G401.6 (cell line): ENCODE measurements around the gene PRPF38A.

Source experiments
- FAIRE-seq: peaks from 2 replicates; lab custom pipeline; 2012; peaks lifted over from hg19 to GRCh38; lab: Jason Lieb, UNC

Gene PRPF38A

DNA sequence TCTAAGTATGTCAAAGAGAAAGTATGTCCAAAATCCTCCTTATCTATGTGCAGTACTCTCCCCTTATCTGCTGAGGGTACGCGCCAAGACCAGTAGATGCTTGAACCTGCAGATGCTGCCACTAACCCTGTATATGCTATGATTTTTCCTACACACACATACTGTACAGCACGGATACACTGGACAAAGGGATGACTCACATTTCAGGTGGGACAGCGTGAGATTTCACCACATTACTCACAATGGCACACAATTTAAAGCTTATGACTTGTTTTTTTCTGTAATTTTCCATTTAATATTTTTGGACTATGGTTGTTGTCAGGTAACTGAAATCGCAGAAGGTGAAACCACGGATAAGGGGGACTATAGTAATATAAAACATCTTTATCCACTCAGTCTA, 4.3 kb upstream of the PRPF38A start:
- no peak for FAIRE-seq

DNA sequence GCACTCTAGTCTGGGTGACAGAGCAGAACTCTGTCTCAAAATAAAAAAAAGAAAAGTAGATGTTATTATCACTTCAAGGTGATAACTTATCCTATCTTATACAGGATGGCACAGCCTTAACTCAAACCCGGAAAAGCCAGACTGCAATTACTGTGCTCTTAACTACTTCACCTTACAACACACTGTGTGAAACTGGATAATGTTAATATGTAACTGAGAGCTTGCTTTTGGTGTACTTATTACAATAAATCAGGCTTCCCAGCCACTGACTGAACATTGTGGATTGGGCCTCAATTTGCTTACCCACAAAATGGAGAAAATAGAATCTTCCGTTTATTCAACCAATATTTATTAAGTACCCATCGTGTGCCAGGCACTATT, 1.6 kb upstream of the PRPF38A start:
- no peak for FAIRE-seq

GRCh38 chr1:52403566-52404115, 761 bp upstream of the PRPF38A start:
- no peak for FAIRE-seq

GRCh38 chr1:52404975-52405338, 555 bp downstream of the PRPF38A start:
- no peak for FAIRE-seq

DNA sequence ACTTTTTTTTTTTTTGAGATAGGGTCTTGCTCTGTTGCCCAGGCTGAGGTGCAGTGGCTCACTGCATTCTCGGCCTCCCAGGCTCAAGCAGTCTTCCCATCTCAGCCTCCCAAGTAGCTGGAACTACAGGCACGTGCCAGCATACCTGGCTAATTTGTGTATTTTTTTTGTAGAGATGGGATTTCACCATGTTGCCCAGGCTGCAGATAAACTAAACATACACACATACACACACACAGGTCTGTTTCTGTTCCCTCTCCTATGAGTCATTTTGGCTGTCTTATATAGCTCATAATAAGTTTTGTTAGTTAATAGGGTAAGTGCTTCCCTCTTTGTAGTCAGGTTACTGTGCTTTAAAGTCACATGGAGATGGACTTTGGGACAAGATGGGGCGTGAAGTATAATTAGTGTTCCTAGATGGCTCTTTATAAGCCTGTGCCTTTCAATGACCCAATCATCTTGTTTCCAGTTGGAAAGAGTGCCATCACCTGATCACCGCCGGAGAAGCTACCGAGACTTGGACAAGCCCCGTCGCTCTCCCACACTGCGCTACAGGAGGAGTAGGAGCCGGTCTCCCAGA, 9.1 kb downstream of the PRPF38A start:
- FAIRE-seq: no peak

DNA sequence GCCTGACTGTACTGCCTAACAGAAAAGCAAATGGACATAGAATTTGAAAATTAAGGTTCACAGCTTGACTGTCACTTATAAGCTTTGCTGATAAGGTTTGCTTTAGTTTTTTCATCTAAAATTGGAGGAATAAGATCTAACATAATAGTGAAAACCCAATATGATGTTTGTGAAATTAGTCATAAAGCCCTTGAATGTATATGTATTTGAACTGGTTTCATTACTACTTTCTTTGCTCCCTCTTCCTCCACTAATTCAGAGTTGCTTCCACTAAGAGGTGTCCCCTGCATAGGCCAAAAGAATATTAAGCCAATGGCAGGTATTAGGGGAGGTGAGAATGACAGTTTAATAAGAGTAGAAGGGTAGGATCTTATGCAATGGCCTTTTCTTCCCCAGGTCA, 10.5 kb downstream of the PRPF38A start:
- FAIRE-seq: no peak

- no peak for FAIRE-seq
Observed at GRCh38 chr1:52416811-52417210, 12.4 kb downstream of the PRPF38A start.

DNA sequence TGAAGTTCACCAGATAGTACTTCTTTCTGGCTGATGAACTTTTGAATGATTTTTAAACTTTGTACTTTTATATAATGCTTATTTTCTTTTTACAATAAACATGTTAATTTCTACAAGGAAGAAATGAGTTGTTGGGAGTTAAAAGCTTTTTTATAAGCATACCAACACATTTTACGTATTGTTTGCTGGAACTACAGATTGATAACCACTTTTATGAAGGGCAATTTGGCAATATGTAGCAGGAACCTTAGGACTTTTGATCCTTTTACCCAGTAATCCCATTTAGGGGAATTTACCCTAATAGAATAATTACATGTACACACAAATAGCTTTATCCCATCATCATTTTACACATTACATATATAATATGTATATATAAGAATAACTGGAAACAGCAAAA, 16.3 kb downstream of the PRPF38A start:
- FAIRE-seq: peak; percentile 45

GRCh38 chr1:52423055-52423454, 18.7 kb downstream of the PRPF38A start:
- FAIRE-seq: no peak

DNA sequence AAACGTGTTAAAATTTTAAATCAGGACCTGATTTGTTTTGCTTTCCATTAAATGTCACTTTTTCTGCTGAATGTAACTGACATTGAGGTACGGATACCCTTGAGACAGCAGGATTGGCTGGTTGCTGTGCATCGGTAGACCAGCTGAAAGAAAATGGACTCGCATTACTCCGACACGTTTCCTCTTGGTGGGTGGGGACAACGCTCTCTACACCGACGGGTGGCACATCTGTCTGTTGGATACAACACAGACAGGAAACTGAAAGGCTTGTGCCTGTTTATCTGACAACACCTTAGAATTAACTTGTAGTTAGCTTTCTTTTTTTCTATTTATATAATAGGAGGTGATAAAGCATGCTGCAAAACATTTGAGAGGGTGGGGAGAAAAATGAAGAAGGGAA, 19.4 kb downstream of the PRPF38A start:
- FAIRE-seq: no peak

- peak; percentile 39 for FAIRE-seq
Observed at GRCh38 chr1:52424231-52424636, 19.8 kb downstream of the PRPF38A start.

GRCh38 chr1:52424813-52425212, 20.4 kb downstream of the PRPF38A start:
- FAIRE-seq: no peak

- FAIRE-seq: no peak
Observed at GRCh38 chr1:52426371-52426770, 22.0 kb downstream of the PRPF38A start.

GRCh38 chr1:52427152-52427551, 22.8 kb downstream of the PRPF38A start:
- FAIRE-seq: no peak

DNA sequence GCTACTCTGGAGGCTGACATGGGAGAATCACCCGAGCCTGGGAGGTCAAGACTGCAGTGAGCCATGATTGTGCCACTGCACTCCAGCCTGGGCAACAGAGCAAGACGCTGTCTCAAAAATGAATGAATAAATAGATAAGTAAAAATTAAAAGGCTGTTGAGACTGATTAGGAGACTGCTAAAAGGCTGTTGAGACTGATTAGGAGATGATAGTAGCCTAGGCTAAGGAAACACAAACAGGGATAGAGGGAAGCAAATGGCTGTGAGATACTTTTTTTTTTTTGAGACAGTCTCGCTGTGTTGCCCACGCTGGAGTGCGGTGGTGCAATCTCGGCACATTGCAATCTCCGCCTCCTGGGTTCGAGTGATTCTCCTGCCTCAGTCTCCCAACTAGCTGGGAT, 28.4 kb downstream of the PRPF38A start:
- no peak for FAIRE-seq

GRCh38 chr1:52435211-52435610, 30.8 kb downstream of the PRPF38A start:
- no peak for FAIRE-seq

DNA sequence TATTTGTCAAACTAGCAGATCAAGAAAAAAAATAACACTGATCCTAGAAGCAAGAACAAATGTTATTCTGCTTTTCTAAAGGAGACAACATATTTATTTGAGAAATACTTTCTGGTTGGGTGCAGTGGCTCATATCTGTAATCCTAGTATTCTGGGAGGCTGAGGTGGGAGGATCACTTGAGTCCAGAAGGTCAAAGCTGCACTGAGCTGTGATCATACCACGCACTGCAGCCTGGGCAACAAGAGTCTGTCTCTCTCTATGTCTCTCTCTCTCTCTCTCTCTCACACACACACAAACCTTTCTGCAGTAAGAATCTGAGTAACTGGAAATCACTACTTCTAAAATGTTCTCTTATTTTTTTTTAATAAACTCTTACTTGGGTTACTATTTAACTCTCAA, 31.2 kb downstream of the PRPF38A start:
- no peak for FAIRE-seq

- FAIRE-seq: no peak
Observed at GRCh38 chr1:52436817-52437216, 32.4 kb downstream of the PRPF38A start.

GRCh38 chr1:52439976-52440375, 35.6 kb downstream of the PRPF38A start:
- FAIRE-seq: no peak

DNA sequence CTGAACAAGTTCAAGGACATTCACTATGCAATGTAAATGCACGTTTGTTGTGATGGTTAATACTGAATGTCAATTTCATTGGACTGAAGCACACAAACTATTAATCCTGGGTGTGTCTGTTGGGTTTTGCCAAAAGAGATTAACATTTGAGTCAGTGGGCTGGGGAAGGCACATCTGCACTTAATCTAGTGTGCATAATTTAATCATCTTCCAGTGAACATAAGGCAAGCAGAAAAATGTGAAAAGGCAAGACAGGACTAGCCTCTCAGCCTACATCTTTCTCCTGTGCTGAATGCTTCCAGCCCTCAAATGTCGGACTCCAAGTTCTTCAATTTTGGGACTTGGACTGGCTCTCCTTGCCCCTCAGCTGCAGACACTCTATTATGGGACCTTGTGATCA, 40.1 kb downstream of the PRPF38A start:
- FAIRE-seq: no peak

- FAIRE-seq: no peak
Observed at GRCh38 chr1:52454127-52454526, 49.7 kb downstream of the PRPF38A start.

GRCh38 chr1:52454779-52455178, 50.4 kb downstream of the PRPF38A start:
- no peak for FAIRE-seq

- no peak for FAIRE-seq
Observed at GRCh38 chr1:52455686-52456085, 51.3 kb downstream of the PRPF38A start.

- FAIRE-seq: no peak
Observed at GRCh38 chr1:52460694-52461093, 56.3 kb downstream of the PRPF38A start.

DNA sequence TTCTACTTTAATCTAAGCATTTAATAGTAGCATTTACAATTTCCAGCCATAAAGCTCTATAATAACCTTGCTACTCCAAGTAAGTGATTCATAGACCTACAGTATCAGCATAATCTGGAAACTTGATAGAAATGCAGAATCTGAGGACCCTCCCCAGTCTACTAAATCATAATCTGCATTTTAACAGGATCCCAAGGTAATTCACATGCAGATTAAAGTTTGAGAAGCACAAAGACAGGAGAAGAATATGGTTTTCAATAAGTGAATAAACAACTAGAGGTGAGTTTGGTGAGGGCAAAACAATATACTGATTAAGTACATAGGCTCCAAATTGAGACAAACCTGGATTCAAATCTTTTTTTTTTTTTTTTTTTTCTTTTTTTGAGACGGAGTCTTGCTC, 57.4 kb downstream of the PRPF38A start:
- FAIRE-seq: no peak
